Common myeloid progenitor, CD34-positive (primary cell): Measurements from ENCODE around the gene FUT8.
"Not testable (repeated sequence)": the region's sequence is repeated elsewhere in the genome, so short reads cannot be mapped to it uniquely, and the experiment has no call there.

ENCODE experiments used
- CTCF ChIA-PET: fragments of 350-600 bp; sonication (Branson Sonifier 250); formaldehyde crosslinking; loops from one replicate; lab custom pipeline; 2021; ENCODE audit warnings: antibody characterized with exemption; lab: Charles Lee
- POLR2A ChIA-PET: fragments of 350-600 bp; sonication (Branson Sonifier 250); formaldehyde crosslinking; loops from one replicate; lab custom pipeline; 2021; ENCODE audit warnings: antibody characterized with exemption; lab: Charles Lee
- DNase-seq, 3 donors: peaks; one replicate each; pipeline versions ENCODE4 v3.0.0 to v3.0.0-alpha.2; 2013
- H3K27ac ChIP-seq, 2 experiments: 1 replicate in 1 of 2; 2 replicates in 1 of 2; pipeline ENCODE4 v1.7.0; 2013; ENCODE audit warnings: inconsistent platforms in 2 of 2, low read length in 2 of 2, mild to moderate bottlenecking in 2 of 2, low read depth in 1 of 2, moderate library complexity in 1 of 2; ENCODE audit not compliant: severe bottlenecking in 2 of 2, insufficient read depth in 1 of 2, poor library complexity in 1 of 2
- H3K27me3 ChIP-seq, 5 experiments: replicated peaks in 2 of 5; 1 replicate in 3 of 5; 2 replicates in 2 of 5; pipeline versions ENCODE4 v1.6.1 to v1.7.0; 2013; ENCODE audit warnings: low read length in 4 of 5, mild to moderate bottlenecking in 2 of 5, moderate library complexity in 2 of 5, inconsistent platforms in 1 of 5; ENCODE audit not compliant: insufficient read depth in 5 of 5, control insufficient read depth in 4 of 5
- H3K36me3 ChIP-seq, 4 experiments: 1 replicate in 2 of 4; 2 replicates in 2 of 4; pipeline versions ENCODE4 v1.6.1 to v1.7.0; 2013; ENCODE audit warnings: low read length in 3 of 4, control low read depth in 1 of 4, mild to moderate bottlenecking in 1 of 4; ENCODE audit not compliant: control insufficient read depth in 4 of 4, insufficient read depth in 4 of 4
- H3K4me1 ChIP-seq, 4 experiments: 1 replicate in 3 of 4; 2 replicates in 1 of 4; pipeline versions ENCODE4 v1.6.1 to v1.7.1; 2013; ENCODE audit warnings: low read length in 3 of 4, mild to moderate bottlenecking in 3 of 4, control low read depth in 1 of 4, inconsistent platforms in 1 of 4, moderate library complexity in 1 of 4; ENCODE audit not compliant: control insufficient read depth in 4 of 4, insufficient read depth in 4 of 4; ENCODE audit errors: control extremely low read depth in 1 of 4
- H3K4me3 ChIP-seq, 7 experiments: 1 replicate in 4 of 7; 2 replicates in 3 of 7; pipeline versions ENCODE4 v1.5.1 to v1.7.0; 2013; ENCODE audit warnings: mild to moderate bottlenecking in 7 of 7, low read length in 6 of 7, moderate library complexity in 6 of 7, inconsistent platforms in 2 of 7, low read depth in 2 of 7, control low read depth in 1 of 7; ENCODE audit not compliant: insufficient read depth in 4 of 7, control insufficient read depth in 1 of 7; ENCODE audit errors: extremely low read depth in 1 of 7
- H3K9me3 ChIP-seq, 5 experiments: 1 replicate in 4 of 5; 2 replicates in 1 of 5; pipeline versions ENCODE4 v1.6.1 to v1.7.1; 2013; ENCODE audit warnings: low read length in 4 of 5, mild to moderate bottlenecking in 2 of 5, inconsistent platforms in 1 of 5, low read depth in 1 of 5, moderate library complexity in 1 of 5; ENCODE audit not compliant: control insufficient read depth in 4 of 5, insufficient read depth in 2 of 5; ENCODE audit errors: control extremely low read depth in 1 of 5
- WGBS: methylation state at CpG from one replicate; pipeline ENCODE4 v1.1.5; 2013; ENCODE audit not compliant: insufficient coverage; 5-methylcytosine and 5-hydroxymethylcytosine counted together

Gene FUT8

GRCh38 chr14:65424531-65424930 is 12.0 kb downstream of the FUT8 start:
- ChIA-PET POLR2A (interaction anchor here (0.7 kb wide), 1 partner anchor 163 kb away, joined by 3 read pairs; no protein-coding TSS in a partner anchor), CTCF (interaction anchor here (1.2 to 2.0 kb wide), 2 partner anchors 10 to 11 kb away, joined by 3 to 7 read pairs; no protein-coding TSS in a partner anchor)
- 100% methylated on average over 5 of the region's 5 CpGs for WGBS
- no peak for DNase-seq
- H3K4me3 ChIP-seq: no peak overlapping the region
- H3K9me3 ChIP-seq: no peaks in the 10 kb centered on the region
- H3K27me3 ChIP-seq: no peaks in the 10 kb centered on the region
- peaks cover 0 to 3% (median 0%) of the 10 kb centered on the region in 4 experiments for H3K36me3 ChIP-seq
- H3K4me1 ChIP-seq: no peaks in the 10 kb centered on the region
- H3K27ac ChIP-seq: no peak overlapping the region

GRCh38 chr14:65425885-65426284 is 13.4 kb downstream of the FUT8 start:
- 88% methylated on average over 1 of the region's 6 CpGs for WGBS
- Histone ChIP-seq H3K27me3 (no peaks in the 10 kb centered on the region), H3K9me3 (no peaks in the 10 kb centered on the region), H3K36me3 (peaks cover 0 to 3% (median 0%) of the 10 kb centered on the region in 4 experiments), H3K27ac (no peak overlapping the region), H3K4me1 (no peaks in the 10 kb centered on the region), H3K4me3 (no peak overlapping the region)
- DNase-seq: no peak
- ChIA-PET CTCF (no interaction called here), POLR2A (no interaction called here)

GRCh38 chr14:65426902-65427301 is 14.4 kb downstream of the FUT8 start:
- CTCF ChIA-PET: interaction anchor here (0.8 kb wide), 1 partner anchor 89 kb away, joined by 3 read pairs; no protein-coding TSS in a partner anchor
- WGBS: 98% methylated on average over 9 of the region's 12 CpGs
- H3K27me3 ChIP-seq, H3K4me1 ChIP-seq, H3K9me3 ChIP-seq, POLR2A ChIA-PET, H3K27ac ChIP-seq, H3K4me3 ChIP-seq, H3K36me3 ChIP-seq, DNase-seq: not testable (repeated sequence)

GRCh38 chr14:65428691-65429090 is 16.2 kb downstream of the FUT8 start:
- no peak for DNase-seq
- ChIA-PET CTCF (interaction anchor here (1.9 kb wide), 1 partner anchor 14 kb away, joined by 8 read pairs; no protein-coding TSS in a partner anchor), POLR2A (no interaction called here)
- Histone ChIP-seq H3K9me3 (no peaks in the 10 kb centered on the region), H3K36me3 (peaks cover 0 to 3% (median 0%) of the 10 kb centered on the region in 4 experiments), H3K27ac (no peak overlapping the region), H3K4me1 (peaks cover 0 to 3% (median 1%) of the 10 kb centered on the region in 4 experiments), H3K4me3 (no peak overlapping the region), H3K27me3 (no peaks in the 10 kb centered on the region)
- WGBS: 100% methylated on average over 2 of the region's 2 CpGs

GRCh38 chr14:65429757-65430156 is 17.2 kb downstream of the FUT8 start:
- POLR2A ChIA-PET: interaction anchor here (0.7 kb wide), 1 partner anchor 361 kb away, joined by 3 read pairs; no protein-coding TSS in a partner anchor
- CTCF ChIA-PET: interaction anchor here (0.6 to 1.3 kb wide), 3 partner anchors 14 to 23 kb away, joined by 3 read pairs; no protein-coding TSS in a partner anchor
- no CpG with 5 or more reads among the region's 5 CpGs for WGBS
- H3K9me3 ChIP-seq: no peaks in the 10 kb centered on the region
- peaks cover 0 to 9% (median 6%) of the 10 kb centered on the region in 4 experiments for H3K4me1 ChIP-seq
- H3K36me3 ChIP-seq: peaks cover 0 to 3% (median 0%) of the 10 kb centered on the region in 4 experiments
- DNase-seq: no peak
- no peak overlapping the region for H3K27ac ChIP-seq
- no peaks in the 10 kb centered on the region for H3K27me3 ChIP-seq
- H3K4me3 ChIP-seq: no peak overlapping the region

- WGBS: 100% methylated on average over 2 of the region's 7 CpGs
- no peak overlapping the region for H3K27ac ChIP-seq
- H3K9me3 ChIP-seq: peaks cover 0 to 9% (median 4%) of the 10 kb centered on the region in 5 experiments
- H3K4me1 ChIP-seq: peaks cover 0 to 9% (median 6%) of the 10 kb centered on the region in 4 experiments
- ChIA-PET POLR2A (no interaction called here), CTCF (interaction anchor here (1.3 kb wide), 1 partner anchor 12 kb away, joined by 3 read pairs; no protein-coding TSS in a partner anchor)
- no peak for DNase-seq
- peaks cover 0 to 5% (median 4%) of the 10 kb centered on the region in 4 experiments for H3K36me3 ChIP-seq
- no peaks in the 10 kb centered on the region for H3K27me3 ChIP-seq
- H3K4me3 ChIP-seq: no peak overlapping the region
Measured at GRCh38 chr14:65431245-65431644, 18.7 kb downstream of the FUT8 start.

GRCh38 chr14:65431951-65432350 is 19.4 kb downstream of the FUT8 start:
- POLR2A ChIA-PET: no interaction called here
- H3K4me3 ChIP-seq: no peak overlapping the region
- no peak for DNase-seq
- no CpG with 5 or more reads among the region's 1 CpG for whole genome bisulfite sequencing
- H3K9me3 ChIP-seq: peaks cover 0 to 9% (median 4%) of the 10 kb centered on the region in 5 experiments
- H3K4me1 ChIP-seq: peaks cover 0 to 9% (median 6%) of the 10 kb centered on the region in 4 experiments
- CTCF ChIA-PET: no interaction called here
- no peak overlapping the region for H3K27ac ChIP-seq
- H3K36me3 ChIP-seq: peaks cover 0 to 5% (median 4%) of the 10 kb centered on the region in 4 experiments
- no peaks in the 10 kb centered on the region for H3K27me3 ChIP-seq
